ENCODE results near the gene JMY.

JMY gene

GRCh38 chr5:79257314-79257713 lies 21.4 kb downstream of the JMY start:
- no peaks in the 10 kb centered on the region for H3K36me3 ChIP-seq (ENCODE audit: control insufficient read depth, insufficient read depth, low read length)
- H3K27me3 ChIP-seq (ENCODE audit: control insufficient read depth, insufficient read depth, low read length, poor library complexity, severe bottlenecking): no peaks in the 10 kb centered on the region
- 91 to 94% methylated on average over 6 of the region's 6 CpGs for WGBS, 2 experiments
- H3K4me1 ChIP-seq (ENCODE audit: control insufficient read depth, insufficient read depth, low read length): no peaks in the 10 kb centered on the region
- no peaks in the 10 kb centered on the region for H3K9me3 ChIP-seq (ENCODE audit: control insufficient read depth, low read length)
- no peak overlapping the region for H3K27ac ChIP-seq (ENCODE audit: insufficient read depth, low read depth, low read length, poor library complexity, severe bottlenecking)
- no peak overlapping the region for H3K4me3 ChIP-seq (ENCODE audit: insufficient read depth, low read depth, low read length)

- H3K27me3 ChIP-seq (ENCODE audit: control insufficient read depth, insufficient read depth, low read length, poor library complexity, severe bottlenecking): no peaks in the 10 kb centered on the region
- no peak overlapping the region for H3K27ac ChIP-seq (ENCODE audit: insufficient read depth, low read depth, low read length, poor library complexity, severe bottlenecking)
- no peaks in the 10 kb centered on the region for H3K9me3 ChIP-seq (ENCODE audit: control insufficient read depth, low read length)
- no peak overlapping the region for H3K4me3 ChIP-seq (ENCODE audit: insufficient read depth, low read depth, low read length)
- WGBS, 2 experiments: 92 to 97% methylated on average over 4 of the region's 4 CpGs
- no peaks in the 10 kb centered on the region for H3K36me3 ChIP-seq (ENCODE audit: control insufficient read depth, insufficient read depth, low read length)
- no peaks in the 10 kb centered on the region for H3K4me1 ChIP-seq (ENCODE audit: control insufficient read depth, insufficient read depth, low read length)
These were observed 22.9 kb downstream of the JMY start for GRCh38 chr5:79258801-79259200.

DNA sequence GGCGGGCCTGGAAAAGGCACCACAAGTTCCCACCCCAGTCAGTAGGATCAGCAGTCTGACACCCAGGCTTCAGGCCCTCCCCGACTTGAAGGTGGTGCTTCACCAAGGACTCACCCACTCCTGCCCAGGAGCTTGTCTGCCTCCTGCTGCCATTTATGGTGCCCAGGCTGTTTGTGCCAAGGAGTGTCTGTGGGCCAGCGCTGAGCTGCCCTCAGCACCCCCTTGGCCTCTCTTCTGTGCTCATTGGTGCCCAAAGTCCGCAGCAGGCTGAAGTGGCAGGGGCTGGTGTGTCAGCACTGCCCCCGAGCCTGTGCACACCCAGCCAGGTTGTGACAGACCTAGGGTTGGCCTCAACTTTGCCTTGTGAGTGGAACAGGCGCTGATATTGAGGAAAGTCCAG lies 23.5 kb downstream of the JMY start:
- Histone ChIP-seq H3K4me1 (ENCODE audit: control insufficient read depth, insufficient read depth, low read length) (no peaks in the 10 kb centered on the region), H3K36me3 (ENCODE audit: control insufficient read depth, insufficient read depth, low read length) (no peaks in the 10 kb centered on the region), H3K9me3 (ENCODE audit: control insufficient read depth, low read length) (no peaks in the 10 kb centered on the region), H3K27ac (ENCODE audit: insufficient read depth, low read depth, low read length, poor library complexity, severe bottlenecking) (no peak overlapping the region), H3K27me3 (ENCODE audit: control insufficient read depth, insufficient read depth, low read length, poor library complexity, severe bottlenecking) (no peaks in the 10 kb centered on the region), H3K4me3 (ENCODE audit: insufficient read depth, low read depth, low read length) (no peak overlapping the region)
- WGBS, 2 experiments: 94 to 97% methylated on average over 6 of the region's 6 CpGs

DNA sequence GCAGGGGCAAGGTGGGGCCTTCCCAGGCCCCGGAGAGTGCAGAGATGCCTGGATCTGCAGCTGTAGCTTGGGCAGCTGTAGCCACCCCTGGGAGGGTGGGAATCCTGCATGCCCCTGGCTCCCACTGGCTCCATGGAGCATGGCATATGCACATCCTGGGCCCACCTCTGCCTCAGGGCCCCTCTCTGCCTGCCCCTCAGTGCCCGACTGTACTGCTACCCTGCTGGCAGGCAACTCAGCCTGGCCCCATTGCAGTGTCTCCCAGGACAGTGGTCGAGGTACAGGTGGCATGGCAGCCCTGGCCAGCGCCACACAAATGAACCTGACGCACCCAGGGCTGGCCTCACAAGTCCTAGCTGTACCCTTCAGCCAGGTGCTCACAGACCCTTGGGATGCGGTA lies 23.9 kb downstream of the JMY start:
- H3K27ac ChIP-seq (ENCODE audit: insufficient read depth, low read depth, low read length, poor library complexity, severe bottlenecking): no peak overlapping the region
- no peak overlapping the region for H3K4me3 ChIP-seq (ENCODE audit: insufficient read depth, low read depth, low read length)
- H3K36me3 ChIP-seq (ENCODE audit: control insufficient read depth, insufficient read depth, low read length): no peaks in the 10 kb centered on the region
- H3K4me1 ChIP-seq (ENCODE audit: control insufficient read depth, insufficient read depth, low read length): no peaks in the 10 kb centered on the region
- H3K27me3 ChIP-seq (ENCODE audit: control insufficient read depth, insufficient read depth, low read length, poor library complexity, severe bottlenecking): no peaks in the 10 kb centered on the region
- 97% methylated on average over 6 of the region's 6 CpGs for WGBS, 2 experiments
- no peaks in the 10 kb centered on the region for H3K9me3 ChIP-seq (ENCODE audit: control insufficient read depth, low read length)

DNA sequence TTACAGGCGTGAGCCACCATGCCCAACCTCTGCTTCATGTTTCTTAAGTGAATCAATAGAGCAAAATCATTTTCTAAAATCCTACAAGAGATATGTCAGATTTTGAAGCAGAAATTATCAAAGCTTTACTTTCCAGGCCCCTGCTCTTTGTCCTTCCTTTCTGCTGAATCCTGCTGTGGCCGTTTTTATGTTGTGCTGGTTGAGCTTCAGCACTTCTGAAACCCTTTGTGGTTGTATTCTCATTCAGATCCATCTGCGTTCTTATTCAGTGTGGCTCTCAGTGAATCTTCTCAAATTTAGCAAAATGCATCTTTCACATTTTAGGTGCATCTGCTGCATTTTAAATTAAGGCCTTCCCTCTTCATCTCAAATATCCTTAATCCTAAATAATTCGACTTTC lies 26.0 kb downstream of the JMY start:
- WGBS, 2 experiments: 30 to 34% methylated on average over 3 to 4 of the region's 4 CpGs
- no peak overlapping the region for H3K4me3 ChIP-seq (ENCODE audit: insufficient read depth, low read depth, low read length)
- no peaks in the 10 kb centered on the region for H3K4me1 ChIP-seq (ENCODE audit: control insufficient read depth, insufficient read depth, low read length)
- H3K36me3 ChIP-seq (ENCODE audit: control insufficient read depth, insufficient read depth, low read length): no peaks in the 10 kb centered on the region
- no peaks in the 10 kb centered on the region for H3K9me3 ChIP-seq (ENCODE audit: control insufficient read depth, low read length)
- H3K27ac ChIP-seq (ENCODE audit: insufficient read depth, low read depth, low read length, poor library complexity, severe bottlenecking): peak overlapping the region; percentile 36
- no peaks in the 10 kb centered on the region for H3K27me3 ChIP-seq (ENCODE audit: control insufficient read depth, insufficient read depth, low read length, poor library complexity, severe bottlenecking)

- Histone ChIP-seq H3K36me3 (ENCODE audit: control insufficient read depth, insufficient read depth, low read length) (no peaks in the 10 kb centered on the region), H3K27me3 (ENCODE audit: control insufficient read depth, insufficient read depth, low read length, poor library complexity, severe bottlenecking) (no peaks in the 10 kb centered on the region), H3K27ac (ENCODE audit: insufficient read depth, low read depth, low read length, poor library complexity, severe bottlenecking) (no peak overlapping the region), H3K4me3 (ENCODE audit: insufficient read depth, low read depth, low read length) (no peak overlapping the region), H3K9me3 (ENCODE audit: control insufficient read depth, low read length) (no peaks in the 10 kb centered on the region), H3K4me1 (ENCODE audit: control insufficient read depth, insufficient read depth, low read length) (no peaks in the 10 kb centered on the region)
- WGBS, 2 experiments: 89 to 94% methylated on average over 7 of the region's 7 CpGs
These were observed 27.4 kb downstream of the JMY start for GRCh38 chr5:79263290-79263689.

DNA sequence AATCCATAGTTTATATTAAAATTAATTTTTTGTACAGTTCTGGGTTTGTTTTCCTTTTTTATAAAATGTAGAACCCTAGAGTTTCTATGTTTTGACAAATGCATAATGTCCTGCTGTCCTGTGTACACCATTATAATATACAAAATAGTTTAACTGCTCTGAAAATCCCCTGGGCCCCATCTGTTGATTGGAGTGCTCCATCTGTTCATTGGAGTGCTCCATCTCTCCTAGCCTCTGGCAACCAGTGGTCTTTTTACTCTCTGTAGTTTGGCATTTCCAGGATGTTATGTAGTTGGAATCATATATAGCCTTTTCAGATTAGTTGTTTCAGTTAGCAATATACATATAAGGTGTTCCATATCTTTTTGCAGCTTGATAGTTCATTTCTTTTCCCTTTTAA lies 31.2 kb downstream of the JMY start:
- no peak overlapping the region for H3K27ac ChIP-seq (ENCODE audit: insufficient read depth, low read depth, low read length, poor library complexity, severe bottlenecking)
- no peaks in the 10 kb centered on the region for H3K9me3 ChIP-seq (ENCODE audit: control insufficient read depth, low read length)
- no peak overlapping the region for H3K4me3 ChIP-seq (ENCODE audit: insufficient read depth, low read depth, low read length)
- no peaks in the 10 kb centered on the region for H3K27me3 ChIP-seq (ENCODE audit: control insufficient read depth, insufficient read depth, low read length, poor library complexity, severe bottlenecking)
- no peaks in the 10 kb centered on the region for H3K36me3 ChIP-seq (ENCODE audit: control insufficient read depth, insufficient read depth, low read length)
- no peaks in the 10 kb centered on the region for H3K4me1 ChIP-seq (ENCODE audit: control insufficient read depth, insufficient read depth, low read length)

DNA sequence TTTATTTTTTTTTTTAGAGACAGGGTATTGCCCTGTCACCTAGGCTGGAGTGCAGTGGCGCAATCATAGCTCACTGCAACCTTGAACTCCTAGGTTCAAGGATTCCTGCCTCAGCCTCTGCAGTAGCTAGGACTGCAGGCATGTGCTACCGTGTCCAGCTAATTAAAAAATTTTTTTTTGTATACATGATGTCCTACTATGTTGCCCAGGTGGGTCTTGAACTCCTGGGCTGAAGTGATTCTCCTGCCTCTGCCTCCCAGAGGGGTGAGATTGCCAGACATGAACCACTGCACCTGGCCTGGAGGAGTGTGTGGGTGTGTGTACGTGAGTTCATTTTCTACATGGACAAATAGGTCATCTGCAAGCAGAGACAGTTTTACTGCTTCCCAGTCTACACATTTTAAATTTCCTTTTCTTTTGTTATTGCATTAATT lies 33.8 kb downstream of the JMY start:
- Histone ChIP-seq H3K9me3 (ENCODE audit: control insufficient read depth, low read length) (no peaks in the 10 kb centered on the region), H3K4me3 (ENCODE audit: insufficient read depth, low read depth, low read length) (no peak overlapping the region), H3K27ac (ENCODE audit: insufficient read depth, low read depth, low read length, poor library complexity, severe bottlenecking) (no peak overlapping the region), H3K27me3 (ENCODE audit: control insufficient read depth, insufficient read depth, low read length, poor library complexity, severe bottlenecking) (no peaks in the 10 kb centered on the region), H3K36me3 (ENCODE audit: control insufficient read depth, insufficient read depth, low read length) (no peaks in the 10 kb centered on the region), H3K4me1 (ENCODE audit: control insufficient read depth, insufficient read depth, low read length) (no peaks in the 10 kb centered on the region)
- 92 to 98% methylated on average over 3 of the region's 3 CpGs for WGBS, 2 experiments

DNA sequence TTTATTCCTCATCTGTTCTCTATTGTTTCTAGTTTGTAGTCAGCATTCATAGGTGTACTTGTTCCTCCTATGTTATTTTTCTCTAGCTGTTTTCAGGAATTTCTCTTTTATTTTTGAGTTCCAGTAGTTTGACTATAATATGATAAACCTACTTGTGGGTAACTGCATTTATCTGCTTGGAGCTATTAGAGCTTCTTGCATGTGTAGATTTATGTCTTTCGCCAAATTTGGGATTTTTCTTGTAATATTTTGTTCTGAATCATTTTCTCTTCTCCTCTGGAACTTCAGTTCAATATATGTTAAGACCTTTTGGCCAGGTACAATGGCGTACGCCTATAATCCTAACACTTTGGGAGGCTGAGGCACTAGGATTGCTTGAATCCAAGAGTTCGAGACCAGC lies 37.4 kb downstream of the JMY start:
- Histone ChIP-seq H3K36me3 (ENCODE audit: control insufficient read depth, insufficient read depth, low read length) (no peaks in the 10 kb centered on the region), H3K9me3 (ENCODE audit: control insufficient read depth, low read length) (no peaks in the 10 kb centered on the region), H3K27me3 (ENCODE audit: control insufficient read depth, insufficient read depth, low read length, poor library complexity, severe bottlenecking) (no peaks in the 10 kb centered on the region), H3K4me3 (ENCODE audit: insufficient read depth, low read depth, low read length) (no peak overlapping the region), H3K27ac (ENCODE audit: insufficient read depth, low read depth, low read length, poor library complexity, severe bottlenecking) (no peak overlapping the region), H3K4me1 (ENCODE audit: control insufficient read depth, insufficient read depth, low read length) (no peaks in the 10 kb centered on the region)
- 93 to 96% methylated on average over 4 of the region's 4 CpGs for WGBS, 2 experiments

- no peaks in the 10 kb centered on the region for H3K36me3 ChIP-seq (ENCODE audit: control insufficient read depth, insufficient read depth, low read length)
- H3K27ac ChIP-seq (ENCODE audit: insufficient read depth, low read depth, low read length, poor library complexity, severe bottlenecking): no peak overlapping the region
- no peaks in the 10 kb centered on the region for H3K4me1 ChIP-seq (ENCODE audit: control insufficient read depth, insufficient read depth, low read length)
- WGBS, 2 experiments: 92 to 93% methylated on average over 3 of the region's 3 CpGs
- no peak overlapping the region for H3K4me3 ChIP-seq (ENCODE audit: insufficient read depth, low read depth, low read length)
- H3K27me3 ChIP-seq (ENCODE audit: control insufficient read depth, insufficient read depth, low read length, poor library complexity, severe bottlenecking): no peaks in the 10 kb centered on the region
- peaks cover 2% of the 10 kb centered on the region for H3K9me3 ChIP-seq (ENCODE audit: control insufficient read depth, low read length)
These were observed 48.9 kb downstream of the JMY start for GRCh38 chr5:79284846-79285245.

DNA sequence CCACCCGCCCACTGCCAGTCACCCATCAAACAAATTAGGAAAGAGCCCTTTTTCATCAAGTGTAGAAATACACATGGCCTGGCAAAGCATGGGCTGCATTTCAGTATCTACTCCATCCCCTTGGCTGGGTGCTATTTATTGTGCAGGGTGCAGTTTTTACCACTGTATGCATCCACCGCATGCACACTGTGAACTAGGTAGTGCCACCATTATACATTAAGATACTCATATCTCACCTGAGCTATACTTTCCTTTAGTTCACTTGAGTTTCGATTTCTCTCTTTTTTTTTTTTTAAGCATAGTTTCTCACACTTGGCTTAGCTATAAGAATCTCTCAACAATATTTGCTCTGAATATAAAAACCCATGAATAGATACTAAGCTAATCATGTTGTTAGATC lies 49.4 kb downstream of the JMY start:
- Histone ChIP-seq H3K4me3 (ENCODE audit: insufficient read depth, low read depth, low read length) (no peak overlapping the region), H3K36me3 (ENCODE audit: control insufficient read depth, insufficient read depth, low read length) (no peaks in the 10 kb centered on the region), H3K9me3 (ENCODE audit: control insufficient read depth, low read length) (peaks cover 2% of the 10 kb centered on the region), H3K4me1 (ENCODE audit: control insufficient read depth, insufficient read depth, low read length) (no peaks in the 10 kb centered on the region), H3K27ac (ENCODE audit: insufficient read depth, low read depth, low read length, poor library complexity, severe bottlenecking) (no peak overlapping the region), H3K27me3 (ENCODE audit: control insufficient read depth, insufficient read depth, low read length, poor library complexity, severe bottlenecking) (no peaks in the 10 kb centered on the region)
- WGBS, 2 experiments: 91 to 92% methylated on average over 3 of the region's 3 CpGs
